HG03175 (cell line): Measurements from ENCODE around the gene GTF3C4.
"Not testable (repeated sequence)": the region's sequence is repeated elsewhere in the genome, so short reads cannot be mapped to it uniquely, and the experiment has no call there.

ENCODE experiments used
- ATAC-seq: cut with Tn5 transposase; IDR thresholded peaks from one replicate; pipeline ENCODE4 v1.9.1; 2021; ENCODE audit warnings: mild to moderate bottlenecking, moderate library complexity; ENCODE audit not compliant: unreplicated experiment

Gene GTF3C4

DNA sequence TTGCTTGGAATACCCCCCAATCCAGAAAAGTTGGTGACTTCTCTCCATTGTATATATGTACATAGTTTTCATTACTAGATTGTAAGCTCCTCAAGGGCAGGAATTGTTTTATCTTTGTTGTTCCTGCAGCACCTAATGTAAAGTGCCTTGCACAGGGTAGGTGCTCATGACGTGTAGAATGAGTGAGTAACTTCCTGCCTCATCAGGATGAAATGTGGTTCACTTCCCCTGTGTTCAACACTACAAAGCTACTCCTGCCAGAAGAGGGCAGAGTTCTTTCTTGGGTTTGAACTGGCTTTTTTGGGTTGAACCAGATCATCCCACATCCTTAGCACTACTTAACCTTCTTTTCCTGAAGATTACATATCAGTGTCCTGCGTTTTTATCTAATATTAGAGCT, 23.9 kb downstream of the GTF3C4 start:
- no peak for ATAC-seq

GRCh38 chr9:132697230-132697629, 27.0 kb downstream of the GTF3C4 start:
- no peak for ATAC-seq

DNA sequence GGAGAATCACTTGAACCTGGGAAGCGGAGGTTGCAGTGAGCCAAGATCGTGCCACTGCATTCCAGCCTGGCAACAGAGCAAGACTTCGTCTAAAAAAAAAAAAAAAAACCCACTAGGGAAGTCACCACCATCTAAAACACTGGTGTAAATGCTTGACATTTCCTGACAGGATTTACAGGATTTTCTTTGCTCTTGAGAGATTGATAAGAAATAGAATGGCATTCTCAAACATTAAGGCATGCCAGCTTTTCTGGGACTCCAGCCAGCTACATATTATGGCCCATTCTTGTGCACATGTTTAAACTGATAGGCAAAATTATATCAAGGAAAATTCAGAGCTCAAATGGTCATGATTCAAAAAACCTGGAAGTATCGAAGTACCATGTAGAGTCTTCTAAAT, 28.7 kb downstream of the GTF3C4 start:
- ATAC-seq: no peak

DNA sequence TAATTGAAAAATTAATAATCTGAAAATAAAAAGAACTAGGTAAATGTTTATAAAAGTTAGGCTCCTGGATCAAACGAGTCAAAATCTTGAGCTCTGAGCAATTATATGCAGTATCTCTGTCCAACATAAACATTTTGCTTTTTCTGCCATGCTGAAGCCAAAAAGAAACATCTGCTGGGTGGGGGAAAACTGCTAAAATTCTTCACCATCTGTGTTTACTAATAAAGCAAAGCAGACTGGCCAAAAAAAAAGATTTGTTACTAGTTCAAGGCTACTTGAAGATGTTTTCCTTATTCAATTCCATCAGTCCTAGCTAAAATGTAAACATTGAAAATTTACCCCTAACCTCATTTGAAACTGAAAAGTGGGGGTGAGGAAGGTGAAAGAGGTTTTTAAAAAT, 29.7 kb downstream of the GTF3C4 start:
- ATAC-seq: no peak

GRCh38 chr9:132702254-132702653, 32.0 kb downstream of the GTF3C4 start:
- no peak for ATAC-seq

DNA sequence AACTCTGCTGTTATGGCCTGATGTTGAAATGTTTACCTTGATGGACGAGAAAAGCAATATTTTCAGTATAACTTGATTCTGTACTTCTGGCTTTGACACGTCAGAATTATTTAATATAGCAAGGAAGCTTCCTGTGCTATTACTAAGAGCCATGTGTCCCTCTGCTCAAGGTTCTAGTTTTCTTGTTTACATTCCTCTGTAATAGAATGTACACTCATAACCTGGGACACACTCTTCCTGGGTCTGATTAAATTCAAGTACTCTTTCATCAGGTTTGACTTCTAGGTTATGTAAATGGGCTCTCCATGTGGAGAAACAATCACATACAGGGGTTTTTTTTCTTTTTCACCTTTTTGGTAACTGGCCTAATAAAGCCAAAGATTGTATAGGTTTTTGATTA, 33.1 kb downstream of the GTF3C4 start:
- ATAC-seq: no peak

GRCh38 chr9:132708239-132708638, 38.0 kb downstream of the GTF3C4 start:
- ATAC-seq: no peak

GRCh38 chr9:132708769-132709430, 38.6 kb downstream of the GTF3C4 start:
- ATAC-seq: no peak

- ATAC-seq: no peak
Observed at GRCh38 chr9:132710333-132710732, 40.1 kb downstream of the GTF3C4 start.

DNA sequence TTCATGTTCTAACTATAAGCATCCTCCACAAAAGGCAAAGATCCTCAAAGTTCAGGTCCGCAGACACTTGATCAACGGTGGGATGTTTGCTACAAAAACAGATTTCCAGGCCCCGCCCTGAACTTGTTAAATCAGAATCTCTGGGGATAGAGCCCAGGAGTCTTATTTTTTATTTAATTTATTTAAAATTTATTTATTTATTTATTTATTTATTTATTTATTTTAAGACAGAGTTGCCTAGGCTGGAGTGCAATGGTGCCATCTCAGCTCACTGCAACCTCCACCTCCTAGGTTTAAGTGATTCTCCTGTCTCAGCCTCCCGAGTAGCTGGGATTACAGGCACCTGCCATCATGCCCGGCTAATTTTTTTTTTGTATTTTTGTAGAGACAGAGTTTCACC, 40.9 kb downstream of the GTF3C4 start:
- not testable (repeated sequence) for ATAC-seq

- no peak for ATAC-seq
Observed at GRCh38 chr9:132711846-132712245, 41.6 kb downstream of the GTF3C4 start.

GRCh38 chr9:132712753-132713152, 42.5 kb downstream of the GTF3C4 start:
- no peak for ATAC-seq

- ATAC-seq: no peak
Observed at GRCh38 chr9:132716007-132716406, 45.7 kb downstream of the GTF3C4 start.

GRCh38 chr9:132717326-132717945, 47.2 kb downstream of the GTF3C4 start:
- no peak for ATAC-seq

DNA sequence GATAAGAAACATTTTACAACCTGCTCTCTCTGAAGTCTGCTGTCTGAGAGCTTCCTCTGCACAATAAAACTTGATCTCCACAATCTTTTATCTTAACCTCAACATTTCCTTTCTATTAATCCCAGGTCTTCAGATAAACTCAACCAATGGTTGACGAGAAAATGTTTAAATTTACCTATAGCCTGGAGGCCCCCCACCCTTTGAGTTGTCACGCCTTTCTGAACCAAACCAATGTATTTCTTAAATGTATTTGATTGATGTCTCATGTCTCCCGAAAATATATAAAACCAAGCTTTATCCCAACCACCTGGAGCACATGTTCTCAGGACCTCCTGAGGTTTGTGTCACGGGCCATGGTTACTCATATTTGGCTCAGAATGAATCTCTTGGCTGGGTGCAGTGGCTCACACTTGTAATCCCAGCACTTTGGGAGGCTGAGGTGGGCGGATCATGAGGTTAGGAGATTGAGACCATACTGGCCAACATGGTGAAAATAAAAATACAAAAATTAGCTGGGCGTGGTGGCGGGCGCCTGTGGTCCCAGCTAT, 48.2 kb downstream of the GTF3C4 start:
- not testable (repeated sequence) for ATAC-seq

GRCh38 chr9:132721661-132722060, 51.4 kb downstream of the GTF3C4 start:
- no peak for ATAC-seq

DNA sequence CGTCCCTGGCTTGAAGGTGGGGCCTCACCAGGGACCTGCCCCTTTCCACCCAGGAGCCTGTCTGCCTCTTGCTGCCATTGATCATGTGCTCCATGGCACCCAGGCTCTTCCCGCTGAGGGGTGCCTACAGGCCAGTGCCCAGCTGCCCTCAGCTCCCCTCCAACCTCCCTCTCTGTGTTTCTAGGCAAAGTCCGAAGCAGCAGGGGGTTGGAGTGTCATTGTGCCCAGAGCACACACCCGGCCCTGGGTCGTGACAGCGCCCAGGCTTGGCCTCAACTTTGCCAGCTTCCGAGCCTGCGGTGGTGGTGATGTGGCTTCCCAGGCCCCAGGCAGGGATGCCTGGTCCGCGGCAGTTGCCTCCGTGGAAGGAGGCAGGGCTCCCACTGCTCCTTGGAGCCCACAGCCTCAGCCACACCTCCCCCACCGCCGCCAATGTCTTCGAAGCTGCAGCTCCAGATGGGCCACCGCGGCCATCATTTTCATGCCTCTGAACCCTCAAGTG, 52.4 kb downstream of the GTF3C4 start:
- no peak for ATAC-seq

DNA sequence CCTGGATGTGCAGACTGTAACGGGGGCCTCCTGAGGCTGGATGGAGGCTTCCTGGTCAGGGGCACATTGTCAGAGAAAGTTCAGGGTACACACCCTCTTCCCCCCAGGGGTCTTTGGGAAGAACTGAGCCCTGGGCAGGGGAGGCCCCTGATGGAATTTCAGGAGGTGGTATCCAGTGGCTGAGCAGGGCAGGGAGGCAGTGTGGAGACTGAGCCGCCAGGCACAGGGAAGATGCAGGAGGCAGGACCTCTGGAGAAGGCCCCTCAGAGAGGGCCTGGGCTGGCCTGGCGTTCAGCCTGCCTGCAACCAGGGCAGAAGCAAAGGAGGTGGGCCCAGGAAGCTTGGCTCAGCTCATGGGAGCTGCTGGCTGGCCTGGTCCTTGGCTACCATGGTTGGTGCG, 53.5 kb downstream of the GTF3C4 start:
- ATAC-seq: no peak

DNA sequence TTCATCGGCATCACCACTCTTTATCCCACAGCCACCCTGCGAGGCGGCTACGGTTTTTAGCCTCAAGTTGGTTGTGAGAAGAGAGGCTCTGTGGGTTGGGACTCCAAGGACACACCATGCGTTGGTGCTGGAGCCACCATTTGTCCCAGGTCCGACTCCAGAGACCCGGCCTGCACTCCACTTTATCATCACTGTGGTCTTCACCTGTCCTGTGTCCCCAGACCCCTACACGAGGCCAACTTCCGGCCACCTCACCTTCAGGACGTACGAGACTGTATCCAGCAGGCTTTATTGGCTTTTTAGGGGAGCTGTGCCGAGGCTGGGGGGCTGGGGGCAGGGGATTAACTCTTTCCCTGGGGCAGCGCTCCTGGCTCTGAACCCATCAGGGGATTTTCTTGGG, 55.0 kb downstream of the GTF3C4 start:
- ATAC-seq: no peak

DNA sequence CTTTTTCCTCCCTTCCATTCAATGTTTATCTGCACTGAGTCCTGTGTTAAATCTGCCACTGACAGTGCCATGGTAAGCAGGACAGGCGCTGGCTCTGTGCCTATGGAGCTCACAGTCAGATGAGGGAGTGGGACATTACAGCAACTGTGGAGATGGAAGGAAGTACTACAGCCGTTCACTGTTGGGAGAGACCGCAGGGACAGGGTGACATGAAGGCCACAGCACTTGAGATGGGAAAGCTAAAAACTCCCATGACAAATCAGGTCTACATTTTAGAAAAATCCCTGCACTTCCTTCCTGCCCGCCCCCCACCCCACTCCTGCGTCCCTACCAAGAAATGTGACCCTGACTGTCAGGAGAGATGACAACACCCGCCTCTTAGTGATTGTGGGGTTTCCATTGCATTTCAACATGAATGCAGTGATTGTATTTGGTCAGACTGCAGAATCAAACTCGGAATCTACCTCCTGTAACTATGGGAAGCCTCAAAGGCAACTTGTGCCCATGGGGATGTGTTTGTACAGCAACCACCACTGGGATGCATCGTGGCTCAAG, 56.4 kb downstream of the GTF3C4 start:
- no peak for ATAC-seq

- ATAC-seq: no peak
Observed at GRCh38 chr9:132728071-132728470, 57.8 kb downstream of the GTF3C4 start.

- ATAC-seq: no peak
Observed at GRCh38 chr9:132728497-132728896, 58.2 kb downstream of the GTF3C4 start.
